Mesendoderm (in vitro differentiated cells): ENCODE results near the gene TEK.

Experiments
- DNase-seq: peaks from one replicate; pipeline ENCODE4 v3.0.0; 2013
- H2AK5ac ChIP-seq: 2 replicates; pipeline ENCODE4 v1.6.1; 2013; ENCODE audit warnings: low read length, inconsistent platforms
- H2BK120ac ChIP-seq: 2 replicates; pipeline ENCODE4 v1.6.1; 2013; ENCODE audit warnings: low read depth, mild to moderate bottlenecking, low read length, moderate library complexity, mixed read lengths
- H2BK15ac ChIP-seq: replicated peaks from 2 replicates; pipeline ENCODE4 v1.6.1; 2013; ENCODE audit warnings: low read depth, mild to moderate bottlenecking, moderate library complexity
- H2BK5ac ChIP-seq: 2 replicates; pipeline ENCODE4 v1.6.1; 2013; ENCODE audit warnings: low read length, inconsistent platforms
- H3K18ac ChIP-seq: 2 replicates; pipeline ENCODE4 v1.6.1; 2013; ENCODE audit warnings: mild to moderate bottlenecking, low read length, mixed read lengths
- H3K23ac ChIP-seq: one replicate; pipeline ENCODE4 v1.6.1; 2013; ENCODE audit warnings: low read length
- H3K27ac ChIP-seq: 2 replicates; pipeline ENCODE4 v1.5.1; 2013; ENCODE audit warnings: low read depth, mild to moderate bottlenecking, inconsistent platforms, low read length, moderate library complexity
- H3K27me3 ChIP-seq: 2 replicates; pipeline ENCODE4 v1.6.1; 2013; ENCODE audit warnings: low read length, control low read depth, mild to moderate bottlenecking, inconsistent platforms; ENCODE audit not compliant: insufficient read depth, poor library complexity
- H3K36me3 ChIP-seq: 2 replicates; pipeline ENCODE4 v1.6.1; 2013; ENCODE audit warnings: low read length, inconsistent platforms; ENCODE audit not compliant: control insufficient read depth, insufficient read depth
- H3K4ac ChIP-seq: one replicate; pipeline ENCODE4 v1.6.1; 2013; ENCODE audit warnings: low read depth, mild to moderate bottlenecking, low read length, moderate library complexity
- H3K4me1 ChIP-seq: 2 replicates; pipeline ENCODE4 v1.6.1; 2013; ENCODE audit warnings: low read depth, low read length, inconsistent platforms; ENCODE audit not compliant: control insufficient read depth
- H3K4me2 ChIP-seq: 2 replicates; pipeline ENCODE4 v1.6.1; 2013; ENCODE audit warnings: low read length
- H3K4me3 ChIP-seq: 2 replicates; pipeline ENCODE4 v1.5.1; 2013; ENCODE audit warnings: mild to moderate bottlenecking, low read length
- H3K56ac ChIP-seq: one replicate; pipeline ENCODE4 v1.6.1; 2013; ENCODE audit warnings: low read length
- H3K79me1 ChIP-seq: 2 replicates; pipeline ENCODE4 v1.6.1; 2013; ENCODE audit warnings: low read length, inconsistent platforms
- H3K79me2 ChIP-seq: 2 replicates; pipeline ENCODE4 v1.6.1; 2013; ENCODE audit warnings: mild to moderate bottlenecking, low read length; ENCODE audit not compliant: control insufficient read depth, insufficient read depth
- H3K9ac ChIP-seq: 2 replicates; pipeline ENCODE4 v1.6.1; 2013; ENCODE audit warnings: low read length, inconsistent platforms
- H4K5ac ChIP-seq: one replicate; pipeline ENCODE4 v1.6.1; 2013; ENCODE audit warnings: low read length
- H4K8ac ChIP-seq: one replicate; pipeline ENCODE4 v1.6.1; 2013; ENCODE audit warnings: low read depth, mild to moderate bottlenecking, control low read depth, low read length, moderate library complexity
- WGBS: extraction: QIAGEN DNeasy Blood & Tissue Kit; methylation state at CpG from one replicate; pipeline ENCODE4 v1.1.7; 2013; ENCODE audit warnings: low lambda C conversion rate, missing lambda C conversion rate; ENCODE audit not compliant: insufficient coverage; ENCODE audit errors: extremely low coverage; 5-methylcytosine and 5-hydroxymethylcytosine counted together

TEK gene

GRCh38 chr9:27142299-27142930, 33.4 kb downstream of the TEK start:
- Histone ChIP-seq H3K27ac (no peak overlapping the region), H2BK5ac (no peak overlapping the region), H3K4me1 (no peaks in the 10 kb centered on the region), H3K18ac (no peak overlapping the region), H4K5ac (no peak overlapping the region), H3K9ac (no peak overlapping the region), H2BK120ac (no peak overlapping the region), H3K56ac (no peak overlapping the region), H3K27me3 (no peaks in the 10 kb centered on the region), H3K4me2 (no peak overlapping the region), H3K79me1 (no peaks in the 10 kb centered on the region), H3K4me3 (no peak overlapping the region), H3K4ac (no peak overlapping the region), H4K8ac (no peak overlapping the region), H2BK15ac (no peak overlapping the region), H3K79me2 (no peaks in the 10 kb centered on the region), H2AK5ac (no peak overlapping the region), H3K36me3 (no peaks in the 10 kb centered on the region), H3K23ac (no peak overlapping the region)
- DNase-seq: no peak
- no CpG with 5 or more reads among the region's 7 CpGs for WGBS

GRCh38 chr9:27145143-27145542, 36.1 kb downstream of the TEK start:
- Histone ChIP-seq H2BK15ac (no peak overlapping the region), H3K4me3 (no peak overlapping the region), H3K23ac (no peak overlapping the region), H2AK5ac (no peak overlapping the region), H3K9ac (no peak overlapping the region), H3K27ac (no peak overlapping the region), H4K8ac (no peak overlapping the region), H3K4ac (no peak overlapping the region), H4K5ac (no peak overlapping the region), H3K79me1 (no peaks in the 10 kb centered on the region), H2BK120ac (no peak overlapping the region), H3K4me2 (no peak overlapping the region), H3K18ac (no peak overlapping the region), H2BK5ac (no peak overlapping the region), H3K27me3 (no peaks in the 10 kb centered on the region), H3K56ac (no peak overlapping the region), H3K79me2 (no peaks in the 10 kb centered on the region), H3K36me3 (no peaks in the 10 kb centered on the region), H3K4me1 (no peaks in the 10 kb centered on the region)
- DNase-seq: peak; percentile 44
- no CpG with 5 or more reads among the region's 3 CpGs for WGBS

GRCh38 chr9:27149651-27150050, 40.6 kb downstream of the TEK start:
- no peaks in the 10 kb centered on the region for H3K79me1 ChIP-seq
- H3K23ac ChIP-seq: no peak overlapping the region
- no peak overlapping the region for H2BK120ac ChIP-seq
- H4K8ac ChIP-seq: no peak overlapping the region
- no peak overlapping the region for H3K4ac ChIP-seq
- H3K27ac ChIP-seq: no peak overlapping the region
- no peak overlapping the region for H4K5ac ChIP-seq
- no peak overlapping the region for H3K4me2 ChIP-seq
- H3K27me3 ChIP-seq: no peaks in the 10 kb centered on the region
- H3K79me2 ChIP-seq: no peaks in the 10 kb centered on the region
- no peak overlapping the region for H2BK5ac ChIP-seq
- H2BK15ac ChIP-seq: no peak overlapping the region
- WGBS: no CpG with 5 or more reads among the region's 2 CpGs
- DNase-seq: no peak
- H3K4me3 ChIP-seq: no peak overlapping the region
- H3K18ac ChIP-seq: no peak overlapping the region
- H3K36me3 ChIP-seq: no peaks in the 10 kb centered on the region
- H2AK5ac ChIP-seq: no peak overlapping the region
- H3K9ac ChIP-seq: no peak overlapping the region
- no peaks in the 10 kb centered on the region for H3K4me1 ChIP-seq
- H3K56ac ChIP-seq: no peak overlapping the region

GRCh38 chr9:27150746-27151406, 41.9 kb downstream of the TEK start:
- Histone ChIP-seq H2BK15ac (no peak overlapping the region), H2BK5ac (no peak overlapping the region), H3K27me3 (no peaks in the 10 kb centered on the region), H3K18ac (no peak overlapping the region), H3K9ac (no peak overlapping the region), H2AK5ac (no peak overlapping the region), H3K27ac (no peak overlapping the region), H3K4me2 (no peak overlapping the region), H3K56ac (no peak overlapping the region), H3K36me3 (no peaks in the 10 kb centered on the region), H4K5ac (no peak overlapping the region), H3K79me2 (no peaks in the 10 kb centered on the region), H3K4me1 (no peaks in the 10 kb centered on the region), H2BK120ac (no peak overlapping the region), H3K4me3 (no peak overlapping the region), H3K79me1 (no peaks in the 10 kb centered on the region), H3K23ac (no peak overlapping the region), H3K4ac (no peak overlapping the region), H4K8ac (no peak overlapping the region)
- no peak for DNase-seq
- no CpG with 5 or more reads among the region's 5 CpGs for WGBS

- Histone ChIP-seq H3K4ac (no peak overlapping the region), H2AK5ac (no peak overlapping the region), H3K36me3 (no peaks in the 10 kb centered on the region), H3K9ac (no peak overlapping the region), H3K23ac (no peak overlapping the region), H4K8ac (no peak overlapping the region), H3K56ac (no peak overlapping the region), H2BK5ac (no peak overlapping the region), H3K27me3 (no peaks in the 10 kb centered on the region), H3K79me2 (no peaks in the 10 kb centered on the region), H3K27ac (no peak overlapping the region), H2BK120ac (no peak overlapping the region), H3K4me2 (no peak overlapping the region), H2BK15ac (no peak overlapping the region), H4K5ac (no peak overlapping the region), H3K79me1 (no peaks in the 10 kb centered on the region), H3K4me1 (no peaks in the 10 kb centered on the region), H3K18ac (no peak overlapping the region), H3K4me3 (no peak overlapping the region)
- no CpG with 5 or more reads among the region's 8 CpGs for WGBS
- peak; percentile 55 for DNase-seq
These were observed 42.8 kb downstream of the TEK start for GRCh38 chr9:27151693-27152404.
